Measurements from ENCODE around the gene CHKB.
A peak's percentile ranks its signal among the peaks of the same experiment; 100 is the strongest.

Gene CHKB

DNA sequence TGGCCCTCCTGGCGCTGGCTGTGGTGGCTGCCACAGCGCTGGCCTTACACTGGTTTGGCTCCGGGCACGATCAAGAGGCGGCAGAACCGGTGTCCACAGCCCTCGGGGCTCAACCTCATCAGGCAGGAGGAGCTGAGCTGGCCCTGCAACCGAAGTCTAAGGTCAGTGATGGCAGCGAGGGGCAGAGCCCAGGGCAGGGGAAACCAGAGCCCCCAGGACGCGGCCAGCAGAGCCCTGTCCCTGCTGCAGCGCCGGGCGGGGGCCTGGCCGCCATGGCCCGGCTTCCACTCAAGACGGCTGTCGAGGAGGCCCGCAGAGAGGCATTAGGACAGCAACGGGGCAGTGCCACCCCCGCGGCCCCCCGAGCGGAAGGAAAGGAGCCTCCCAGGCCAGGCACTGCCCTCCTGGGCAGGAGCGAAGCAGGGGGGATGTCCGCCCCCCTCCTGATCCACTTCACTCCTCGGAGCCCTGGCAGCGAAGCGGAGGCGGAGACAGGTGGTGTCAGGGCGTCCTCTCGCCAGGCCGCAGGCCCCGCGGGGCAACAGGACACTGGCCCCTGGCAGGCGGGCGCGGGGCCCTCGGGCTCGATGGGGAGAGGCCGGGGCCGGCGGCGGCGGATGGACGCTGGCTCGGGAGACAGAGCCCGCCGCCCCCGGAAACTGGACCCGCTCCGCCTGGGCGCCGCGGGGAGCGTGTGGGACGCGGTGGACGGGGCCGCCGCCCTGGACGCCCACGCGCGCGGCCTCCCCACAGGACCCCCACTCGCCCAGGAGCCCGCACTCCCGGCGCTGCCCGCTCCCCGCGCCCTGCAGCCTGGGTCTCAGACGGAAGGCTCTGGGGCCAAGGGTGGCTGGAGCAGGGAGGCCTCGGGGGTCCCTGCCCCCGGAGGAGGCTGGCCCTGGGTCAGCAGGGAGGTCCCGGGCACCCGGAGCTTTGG, 36.1 kb downstream of the CHKB start:
- DNase-seq: no peak

DNA sequence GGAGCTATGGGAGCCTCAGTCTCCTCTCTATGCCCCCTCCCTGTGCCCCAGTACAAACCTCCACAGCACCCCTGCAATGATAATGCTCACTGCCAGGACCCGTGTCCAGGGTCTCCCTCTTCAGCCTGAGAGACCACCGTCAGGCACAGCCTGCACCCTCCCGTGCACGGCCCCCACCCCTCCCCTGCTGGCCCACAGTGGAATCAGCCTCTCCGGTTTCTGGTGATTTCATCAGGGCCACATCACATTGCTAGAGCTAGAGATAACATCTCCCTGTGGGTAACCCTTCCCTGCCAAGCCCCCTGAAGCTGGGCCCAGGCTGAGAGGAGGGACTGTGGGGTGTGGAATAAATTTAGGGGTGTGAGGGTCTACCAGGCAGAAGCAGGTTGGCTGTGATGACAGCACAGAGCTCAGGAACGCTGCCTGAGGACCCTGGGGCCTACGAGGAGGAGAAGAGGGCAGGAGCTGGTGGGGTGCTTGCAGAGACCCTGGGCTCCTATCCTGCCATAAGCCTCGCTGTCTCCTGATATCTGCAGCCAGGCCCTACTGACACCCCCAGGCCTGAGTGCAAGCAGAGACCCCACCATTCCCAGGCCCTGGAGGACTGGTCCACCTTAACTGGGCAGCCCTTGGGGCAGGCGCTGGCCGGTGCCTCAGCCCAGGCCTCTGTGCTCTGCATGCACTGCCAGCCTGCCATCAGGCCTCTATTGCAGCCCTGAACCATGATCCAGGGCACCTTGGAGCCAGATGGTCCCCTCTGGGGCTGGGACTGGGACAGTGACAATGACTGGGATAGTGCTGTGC, 36.9 kb downstream of the CHKB start, which contains the start of gene KLHDC7B:
TSS of gene KLHDC7B (plus strand) at position 378 of the 804 bp plus-strand sequence. CDS start at position 723, 345 bp downstream.
- DNase-seq: no peak

DNA sequence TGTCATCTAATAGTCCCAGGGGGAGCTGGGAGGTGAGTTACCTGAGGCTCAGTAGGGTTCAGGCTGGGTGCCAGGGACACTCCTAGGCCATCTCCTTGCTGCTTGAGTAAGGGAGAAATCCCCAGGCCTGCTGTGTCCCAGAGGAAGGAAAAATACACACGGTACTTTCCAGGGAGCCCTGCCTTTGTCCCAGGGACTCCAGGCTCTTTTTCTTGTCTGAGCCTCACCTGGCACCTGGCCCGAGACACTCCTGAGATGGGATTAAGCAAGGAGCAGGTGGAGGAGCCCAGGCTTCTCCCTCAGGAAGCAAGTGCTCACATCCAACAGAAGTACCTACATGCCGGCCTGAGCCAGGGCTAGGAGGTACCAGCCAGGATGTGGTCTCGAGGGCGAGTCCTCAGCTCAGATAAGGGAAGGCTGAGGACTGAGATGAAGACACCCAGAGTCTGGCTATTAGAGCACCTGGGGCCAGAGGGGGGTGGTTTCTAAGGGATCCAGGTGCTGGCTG, 37.8 kb downstream of the CHKB start:
- no peak for DNase-seq

DNA sequence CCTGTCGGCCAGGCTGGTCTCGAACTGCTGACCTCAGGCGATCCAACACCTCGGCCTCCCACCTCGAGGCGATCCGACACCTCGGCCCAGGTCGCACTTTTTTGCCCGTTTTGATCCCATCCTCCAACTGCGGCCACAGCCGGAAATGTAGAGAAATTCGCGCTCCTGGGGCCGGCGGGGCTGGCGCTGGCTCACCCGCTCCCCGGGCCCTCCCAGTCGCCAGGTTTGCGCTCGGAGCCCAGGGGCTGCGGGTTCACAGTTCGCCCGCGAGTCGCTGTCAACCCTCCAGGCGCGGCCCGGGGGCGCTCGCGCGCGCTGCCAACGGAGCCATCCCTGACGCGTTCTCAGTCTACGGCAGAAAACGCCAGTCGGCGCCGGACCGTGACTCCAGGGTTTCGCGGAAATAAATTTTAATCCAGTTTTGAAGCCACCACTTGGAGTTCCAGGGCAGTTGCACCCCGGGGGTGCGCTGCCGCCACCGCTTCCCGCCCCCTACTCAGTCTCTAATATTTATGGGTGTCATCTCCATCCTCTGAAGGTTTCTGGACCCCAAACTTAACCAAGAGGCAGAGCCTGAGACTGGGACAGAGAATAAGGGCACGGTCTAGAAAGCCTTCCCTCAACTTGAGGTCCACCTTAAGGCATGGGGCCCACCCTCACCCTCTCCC, 38.4 kb downstream of the CHKB start:
- peak; percentile 86 for DNase-seq

DNA sequence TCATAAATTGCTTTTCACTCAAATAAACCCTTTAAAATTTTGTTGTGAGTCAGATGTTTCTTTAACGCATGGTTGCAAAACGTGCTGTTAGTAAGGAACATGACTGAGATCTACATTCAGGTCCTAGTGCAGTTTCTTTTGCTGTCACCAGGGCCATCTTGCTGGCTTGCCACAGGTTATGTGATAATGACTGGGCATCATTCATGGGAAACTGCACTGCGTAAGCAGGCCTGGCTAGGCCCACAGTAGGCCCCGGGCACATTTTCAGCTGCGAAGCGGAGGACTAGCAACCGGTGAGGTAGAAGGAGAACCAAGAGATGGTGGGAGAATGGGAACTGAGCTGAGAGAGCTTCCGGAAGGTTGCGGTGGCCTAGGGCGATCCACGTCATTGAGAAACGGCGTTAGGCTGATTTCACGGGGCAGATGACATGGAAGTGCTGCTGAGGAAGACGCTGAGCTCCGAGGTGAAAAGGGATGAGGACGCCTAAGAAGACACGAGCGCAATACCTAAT, 40.2 kb downstream of the CHKB start:
- peak; percentile 74 for DNase-seq

DNA sequence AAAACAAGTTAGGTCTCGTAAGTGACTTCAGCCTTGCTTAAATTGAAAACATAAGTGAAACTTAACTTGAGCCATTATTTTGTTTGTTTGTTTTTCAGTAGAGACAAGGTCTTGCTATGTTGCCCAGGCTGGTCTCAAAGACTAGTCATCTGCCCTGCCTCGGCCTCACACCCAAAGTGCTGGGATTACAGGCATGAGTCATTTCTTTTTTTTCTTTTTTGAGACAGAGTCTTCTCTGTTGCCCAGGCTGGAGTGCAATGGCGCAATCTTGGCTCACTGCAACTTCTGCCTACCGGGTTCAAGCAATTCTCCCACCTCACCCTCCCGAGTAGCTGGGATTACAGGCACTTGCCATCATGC, 41.0 kb downstream of the CHKB start:
- peak; percentile 82 for DNase-seq

DNA sequence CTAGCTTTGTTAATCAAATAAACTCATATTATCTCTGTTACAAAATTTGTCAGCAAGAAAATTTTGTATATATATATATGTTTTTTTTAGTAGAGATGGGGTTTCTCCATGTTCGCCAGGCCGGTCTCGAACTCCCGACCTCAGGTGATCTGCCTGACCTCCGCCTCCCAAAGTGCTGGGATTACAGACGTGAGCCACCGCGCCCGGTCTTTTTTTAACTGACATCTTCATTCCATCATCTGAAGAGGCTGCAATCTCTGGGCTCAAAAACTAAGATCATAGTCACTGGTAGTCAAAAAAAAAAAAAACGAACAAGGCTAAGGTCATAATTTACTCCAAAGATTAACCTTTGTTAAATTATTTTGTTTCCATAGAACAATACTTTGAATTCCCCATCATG, 42.3 kb downstream of the CHKB start:
- no peak for DNase-seq

DNA sequence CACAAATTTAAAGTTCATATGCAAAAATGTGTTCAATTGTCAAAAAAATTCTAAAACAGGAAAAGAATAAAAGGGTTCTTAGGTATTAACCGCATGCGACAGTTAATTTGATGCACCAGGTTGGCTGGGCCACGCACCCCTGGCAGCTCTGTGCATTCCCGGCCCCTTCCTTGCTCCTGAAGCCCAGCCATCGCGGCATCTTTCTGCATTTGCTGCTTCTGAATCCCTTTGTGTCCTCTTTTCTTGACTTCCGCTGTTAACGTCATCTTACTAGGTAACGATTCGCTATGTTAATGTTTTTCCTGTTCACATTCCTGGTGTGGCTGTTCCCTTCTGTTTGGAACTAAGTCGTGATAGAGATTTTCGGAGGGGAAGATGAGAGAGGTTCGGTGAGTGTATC, 44.9 kb downstream of the CHKB start:
- DNase-seq: no peak

DNA sequence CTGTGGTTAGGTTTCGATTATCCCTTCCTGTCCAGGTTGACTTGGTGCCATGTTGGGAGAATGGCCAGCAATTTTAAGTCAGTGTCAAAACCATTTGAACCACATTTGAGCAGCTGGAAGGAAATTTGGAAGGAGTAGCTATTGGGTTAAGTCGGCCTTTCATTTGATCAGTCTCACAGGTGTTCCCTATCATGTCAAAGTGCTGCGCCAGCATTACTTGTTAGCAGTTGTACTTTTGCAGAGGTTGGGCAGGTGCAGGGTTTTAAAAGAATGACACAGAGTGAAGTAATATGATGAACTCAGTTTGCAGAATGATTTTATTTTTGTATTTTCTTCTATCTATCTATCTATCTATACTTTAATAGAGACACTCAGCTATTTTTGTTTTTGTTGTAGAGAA, 46.4 kb downstream of the CHKB start:
- DNase-seq: no peak

DNA sequence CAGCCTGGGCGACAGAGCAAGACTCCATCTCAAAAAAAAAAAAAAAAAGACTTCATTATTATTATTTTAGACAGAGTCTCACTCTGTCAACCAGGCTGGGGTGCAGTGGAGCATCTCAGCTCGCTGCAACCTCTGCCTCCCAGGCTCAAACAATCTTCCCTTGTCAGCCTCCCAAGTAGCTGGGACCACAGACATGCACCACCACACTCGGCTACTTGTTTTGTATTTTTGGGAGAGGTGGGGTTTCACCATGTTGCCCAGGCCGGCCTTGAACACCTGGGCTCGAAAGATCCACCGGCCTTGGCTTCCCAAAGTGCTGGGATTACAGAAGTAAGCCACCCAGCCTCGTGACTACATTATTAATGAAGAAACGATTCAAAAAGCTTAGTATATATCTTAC, 47.5 kb downstream of the CHKB start:
- DNase-seq: no peak

DNA sequence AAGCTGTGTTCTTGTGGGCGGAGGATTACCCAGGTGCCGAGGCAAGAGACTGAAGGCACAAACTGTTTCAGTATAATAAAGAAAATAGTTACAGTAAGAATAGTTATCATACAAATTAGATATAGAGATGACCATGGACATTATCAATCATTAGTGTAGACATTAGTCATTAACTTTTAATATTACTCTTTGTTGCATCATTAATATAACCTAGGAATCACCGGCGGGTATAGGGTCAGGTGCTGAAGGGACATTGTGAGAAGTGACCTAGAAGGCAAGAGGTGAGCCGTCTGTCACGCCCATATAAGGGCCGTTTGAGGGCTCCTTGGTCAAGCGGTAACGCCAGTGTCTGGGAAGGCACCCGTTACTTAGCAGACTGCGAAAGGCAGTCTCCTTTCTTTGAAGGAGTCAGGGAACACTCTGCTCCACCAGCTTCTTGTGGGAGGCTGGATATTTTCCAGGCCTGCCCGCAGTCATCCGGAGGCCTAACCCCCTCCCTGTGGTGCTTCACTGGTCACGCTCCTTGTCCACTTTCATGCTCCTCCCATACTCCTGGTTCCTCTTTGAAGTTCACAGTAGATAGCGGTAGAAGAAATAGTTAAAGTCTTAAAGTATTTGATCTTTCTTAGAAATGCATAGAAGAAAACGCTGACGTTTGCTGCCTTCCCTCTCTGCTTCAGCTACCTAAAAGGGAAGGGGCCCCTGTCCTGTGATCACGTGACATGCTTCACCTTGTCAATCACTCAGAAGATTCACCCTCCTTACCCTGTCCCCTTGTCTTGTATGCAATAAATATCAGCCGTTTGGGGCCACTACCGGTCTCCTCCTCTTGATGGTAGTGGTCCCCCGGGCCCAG, 48.6 kb downstream of the CHKB start:
- DNase-seq: peak; percentile 57

DNA sequence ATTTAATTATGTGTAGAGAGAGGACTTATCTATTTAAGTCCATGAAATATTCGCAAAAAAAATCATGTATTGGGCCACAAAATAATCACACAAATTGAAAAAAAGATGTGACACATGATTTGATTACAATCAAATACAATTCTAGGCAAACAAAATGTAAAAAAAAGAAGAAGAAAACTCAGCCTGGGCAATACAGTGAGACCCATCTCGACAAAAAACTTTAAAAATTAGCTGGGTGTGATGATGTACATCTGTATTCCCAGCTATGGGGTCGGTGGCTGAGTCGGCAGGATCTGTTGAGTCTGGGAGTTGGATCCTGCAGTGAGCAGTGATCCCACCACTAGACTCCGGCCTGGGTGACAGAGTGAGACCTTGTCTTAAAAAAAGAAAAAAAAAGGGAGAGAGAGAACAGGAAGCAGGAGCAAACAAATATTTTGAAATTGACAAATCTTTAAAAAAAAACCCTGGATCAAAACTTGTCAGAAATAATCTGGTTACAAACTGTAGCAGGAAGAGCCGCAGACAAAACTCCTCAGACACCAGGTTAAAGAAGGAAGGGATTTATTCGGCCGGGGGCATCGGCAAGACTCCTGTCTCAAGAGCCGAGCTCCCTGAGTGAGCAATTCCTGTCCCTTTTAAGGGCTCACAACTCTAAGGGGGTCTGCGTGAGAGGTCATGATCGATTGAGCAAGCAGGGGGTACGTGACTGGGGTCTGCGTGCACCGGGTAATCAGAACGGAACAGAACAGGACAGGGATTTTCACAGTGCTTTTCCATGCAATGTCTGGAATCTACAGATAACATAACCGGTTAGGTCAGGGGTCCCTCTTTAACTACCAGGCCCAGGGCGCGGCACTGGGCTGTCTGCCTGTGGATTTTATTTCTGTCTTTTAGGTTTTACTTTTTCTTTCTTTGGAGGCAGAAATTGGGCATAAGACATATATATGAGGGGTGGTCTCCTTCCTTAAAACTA, 49.5 kb downstream of the CHKB start:
- no peak for DNase-seq

DNA sequence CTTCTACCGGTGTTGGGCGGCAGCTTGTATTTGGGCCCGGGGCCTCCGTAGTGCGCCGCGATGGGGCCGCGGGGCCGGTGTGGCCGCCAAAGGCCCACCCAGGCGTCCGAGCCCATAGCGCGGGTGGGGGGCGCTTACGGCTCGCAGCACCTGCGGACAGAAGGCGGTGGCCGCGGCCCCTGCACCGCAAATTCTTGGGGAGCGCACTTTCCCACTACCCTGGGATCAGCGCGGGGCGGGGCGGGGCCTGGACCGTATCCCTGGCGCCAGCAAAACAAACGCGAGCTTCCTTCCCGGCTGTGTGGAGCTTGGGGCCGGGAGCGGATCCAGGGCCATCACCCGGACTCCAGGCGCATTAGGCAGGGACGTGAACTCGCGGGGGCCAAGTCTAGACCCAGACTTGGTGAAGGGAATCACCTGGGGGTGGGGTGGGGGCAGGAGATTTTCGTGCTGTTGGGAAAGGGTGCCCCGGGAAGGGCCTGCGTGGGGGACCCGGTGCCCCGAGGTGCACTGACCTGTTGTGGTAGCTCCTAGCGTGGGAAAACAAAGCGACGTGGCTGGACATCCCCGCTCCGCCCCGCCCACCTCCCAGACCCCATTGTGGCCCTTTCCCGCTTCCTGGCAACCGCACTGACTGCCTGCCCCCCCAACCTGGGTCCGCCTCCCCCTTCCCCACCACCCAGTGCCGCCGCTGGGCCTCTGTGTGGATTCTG, 50.5 kb downstream of the CHKB start:
- peak; percentile 47 for DNase-seq

DNA sequence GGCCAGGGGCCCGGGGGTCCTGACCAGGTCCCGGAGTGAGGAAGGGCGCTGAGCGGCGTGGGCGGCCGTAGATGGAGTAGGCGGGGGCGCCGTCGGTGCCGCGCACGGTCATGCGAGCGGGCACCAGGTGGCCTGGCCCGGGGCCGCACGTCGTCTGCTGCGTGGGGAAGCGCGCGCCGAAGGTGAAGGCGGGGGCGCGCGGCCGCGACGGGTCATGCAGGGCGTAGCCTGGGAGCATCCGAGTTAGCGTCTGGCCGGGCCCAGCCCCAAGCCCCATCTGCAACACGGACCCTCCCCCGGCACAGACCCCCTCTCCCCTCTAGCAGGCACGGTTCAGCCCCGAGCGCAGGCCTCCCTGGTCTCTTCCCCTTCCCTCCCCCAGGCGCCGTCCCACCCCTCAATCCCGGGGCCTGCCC, 51.1 kb downstream of the CHKB start:
- DNase-seq: peak; percentile 83

DNA sequence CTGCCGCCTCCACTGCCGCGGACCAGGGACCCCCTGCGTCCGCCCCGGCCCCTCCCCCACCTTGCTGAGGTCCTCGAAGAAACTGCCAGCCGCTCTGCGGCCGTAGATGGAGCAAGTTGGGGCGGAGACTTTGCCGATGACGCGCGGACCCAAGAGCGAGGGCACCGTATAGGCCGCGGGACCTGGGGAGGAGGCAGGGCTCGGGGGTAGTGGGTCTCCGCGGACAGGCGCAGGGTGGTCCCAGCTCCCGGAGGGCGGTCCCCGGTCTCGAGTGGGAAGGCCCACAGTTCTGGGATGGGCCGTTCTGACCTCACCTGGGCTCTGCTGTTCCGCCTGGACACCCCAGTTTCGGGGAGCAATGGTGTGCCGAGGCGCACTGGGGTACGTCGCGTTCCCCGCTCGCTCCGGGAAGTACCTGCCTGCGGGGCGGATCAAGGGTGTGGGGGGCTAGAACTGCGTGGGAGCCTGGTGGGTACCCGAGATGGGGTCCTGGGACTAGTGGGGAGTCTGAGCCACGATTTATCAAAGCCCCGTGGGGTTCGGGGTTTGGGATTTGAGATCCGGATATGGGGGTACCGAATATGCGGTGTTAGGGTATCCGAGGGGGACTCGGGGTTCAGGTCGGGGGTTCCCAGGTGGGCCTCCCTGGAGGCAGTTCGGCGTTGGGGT, 51.6 kb downstream of the CHKB start:
- DNase-seq: peak; percentile 90

DNA sequence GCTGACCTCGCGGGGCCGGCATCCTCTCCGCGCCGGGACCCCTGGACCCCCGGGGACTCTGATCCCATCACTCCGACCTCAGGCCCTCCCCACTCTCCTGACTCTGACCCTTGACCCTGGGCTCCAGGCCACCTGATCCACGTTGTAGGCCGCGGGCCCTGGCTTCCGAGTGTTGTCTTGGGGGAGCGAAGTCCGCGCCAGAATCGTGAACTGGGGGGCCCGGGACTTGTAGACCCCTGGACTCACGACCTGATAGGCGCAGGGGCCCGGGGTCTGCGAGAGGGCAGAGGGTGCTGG, 52.1 kb downstream of the CHKB start:
- peak; percentile 38 for DNase-seq

DNA sequence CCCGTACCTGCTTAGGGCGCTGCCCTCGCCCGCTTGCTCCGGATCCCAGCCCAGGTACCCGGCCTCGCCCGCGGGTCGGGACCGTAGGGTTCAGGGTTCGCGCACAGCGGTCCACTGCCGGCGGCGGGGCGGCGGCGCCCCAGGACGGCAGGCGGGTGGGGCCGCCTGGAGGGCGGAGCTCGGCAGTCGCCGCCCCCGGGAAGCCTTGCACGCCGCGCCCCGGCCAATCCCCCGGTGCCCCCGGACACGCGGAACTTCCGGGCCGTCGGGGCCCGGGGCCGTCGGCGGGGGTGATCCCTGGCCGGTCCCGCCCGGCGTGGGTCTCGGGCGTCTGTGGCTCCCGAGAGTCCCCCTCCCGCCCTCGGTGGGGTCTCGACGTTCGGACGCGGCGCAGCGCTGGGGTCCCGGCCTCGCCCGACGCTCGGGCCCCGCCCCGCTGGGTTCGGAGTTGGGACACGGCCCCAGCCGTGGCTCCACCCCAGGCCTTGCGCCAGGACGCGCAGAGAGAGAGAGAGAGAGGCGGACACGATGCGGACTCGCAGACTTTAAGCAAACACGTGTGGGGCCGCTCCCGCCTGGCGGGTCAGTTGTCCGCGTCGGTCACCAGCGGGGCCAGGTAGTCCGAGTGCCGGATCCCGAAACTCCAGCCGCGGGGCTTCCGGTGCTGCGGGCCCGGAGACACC, 52.6 kb downstream of the CHKB start, which contains the start of gene TYMP:
TSS of gene TYMP (minus strand) at position 116 of the 683 bp plus-strand sequence. CDS start 303 bp downstream, outside the sequence.
- DNase-seq: peak; percentile 81

DNA sequence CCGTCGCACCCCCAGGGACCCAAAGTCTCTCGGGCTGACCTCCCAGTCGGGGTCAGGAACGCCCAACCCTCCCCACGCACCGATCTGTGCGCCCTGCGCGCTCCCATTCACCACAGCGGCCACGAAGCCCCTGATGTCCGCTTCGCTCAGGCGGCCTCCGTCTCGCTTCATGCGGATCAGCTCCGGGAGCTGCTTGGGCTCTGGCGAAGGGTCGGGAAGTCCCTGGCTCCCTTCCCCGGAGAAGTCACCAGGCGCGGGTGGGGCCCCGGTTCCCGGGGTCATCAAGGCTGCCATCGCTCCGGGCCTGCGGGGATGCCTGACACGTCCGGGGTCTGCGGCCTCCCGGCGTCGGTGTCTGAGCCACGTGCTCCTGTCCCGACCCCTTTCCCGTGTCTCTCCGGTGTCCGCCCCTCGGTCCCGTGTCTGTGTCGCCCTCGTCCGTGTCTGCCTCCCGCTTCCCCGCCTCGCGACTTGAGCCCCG, 53.2 kb downstream of the CHKB start:
- DNase-seq: no peak
